Ishikawa (cell line): ENCODE data around the gene SPA17.

Experiments used
- CEBPB ChIP-seq: IDR thresholded peaks from 2 replicates; pipeline ENCODE4 v1.6.1; 2012
- CREB1 ChIP-seq: IDR thresholded peaks from 2 replicates; pipeline ENCODE4 v1.6.1; 2012; ENCODE audit warnings: low read depth
- EGR1 ChIP-seq: IDR thresholded peaks from 2 replicates; pipeline ENCODE4 v1.6.1; 2012
- EP300 ChIP-seq: IDR thresholded peaks from 2 replicates; pipeline ENCODE4 v1.6.1; 2012; ENCODE audit warnings: borderline replicate concordance
- FOXM1 ChIP-seq: IDR thresholded peaks from 2 replicates; pipeline ENCODE4 v1.6.1; 2012; ENCODE audit warnings: low read depth, borderline replicate concordance
- NFIC ChIP-seq: IDR thresholded peaks from 2 replicates; pipeline ENCODE4 v1.6.1; 2012
- RAD21 ChIP-seq: IDR thresholded peaks from 2 replicates; pipeline ENCODE4 v1.6.1; 2012; ENCODE audit warnings: low read depth
- TAF1 ChIP-seq: IDR thresholded peaks from 2 replicates; pipeline ENCODE4 v1.6.1; 2012; ENCODE audit warnings: low read depth, mild to moderate bottlenecking
- TCF12 ChIP-seq: IDR thresholded peaks from 2 replicates; pipeline ENCODE4 v1.6.1; 2012; ENCODE audit warnings: low read depth
- TEAD4 ChIP-seq: IDR thresholded peaks from 2 replicates; pipeline ENCODE4 v1.6.1; 2012
- YY1 ChIP-seq: IDR thresholded peaks from 2 replicates; pipeline ENCODE4 v1.6.1; 2012; ENCODE audit warnings: low read depth
- ZBTB7A ChIP-seq: IDR thresholded peaks from 2 replicates; pipeline ENCODE4 v1.6.1; 2012; ENCODE audit warnings: low read depth
- TF ChIP-seq, protein P1 (sequence below): IDR thresholded peaks from 2 replicates; pipeline ENCODE4 v1.6.1; 2012; ENCODE audit warnings: low read depth, mild to moderate bottlenecking
- TF ChIP-seq, protein P2 (sequence below): IDR thresholded peaks from 2 replicates; pipeline ENCODE4 v1.6.1; 2012
- TF ChIP-seq, protein P3 (sequence below): IDR thresholded peaks from 2 replicates; pipeline ENCODE4 v1.6.1; 2012

Gene SPA17

DNA sequence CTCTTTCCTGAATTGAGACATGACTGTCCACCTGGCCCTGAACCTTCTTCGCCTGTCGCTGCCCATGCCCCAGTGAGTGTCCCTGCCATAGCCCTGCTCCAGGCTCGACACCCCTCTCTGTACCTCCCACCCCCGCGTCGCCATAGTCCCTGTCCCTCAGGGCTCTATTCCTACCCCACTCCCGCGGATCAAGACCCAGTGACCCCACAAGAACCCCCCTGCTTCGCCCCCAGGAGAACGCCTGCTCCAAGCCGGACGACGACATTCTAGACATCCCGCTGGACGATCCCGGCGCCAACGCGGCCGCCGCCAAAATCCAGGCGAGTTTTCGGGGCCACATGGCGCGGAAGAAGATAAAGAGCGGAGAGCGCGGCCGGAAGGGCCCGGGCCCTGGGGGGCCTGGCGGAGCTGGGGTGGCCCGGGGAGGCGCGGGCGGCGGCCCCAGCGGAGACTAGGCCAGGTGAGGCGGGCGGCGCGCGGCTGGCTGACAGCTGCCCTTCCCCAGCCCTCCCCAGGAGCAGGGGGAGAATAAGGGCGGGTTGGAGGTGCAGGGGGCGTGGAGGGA lies 71.6 kb downstream of the SPA17 start:
- TF ChIP-seq, protein P1, sequence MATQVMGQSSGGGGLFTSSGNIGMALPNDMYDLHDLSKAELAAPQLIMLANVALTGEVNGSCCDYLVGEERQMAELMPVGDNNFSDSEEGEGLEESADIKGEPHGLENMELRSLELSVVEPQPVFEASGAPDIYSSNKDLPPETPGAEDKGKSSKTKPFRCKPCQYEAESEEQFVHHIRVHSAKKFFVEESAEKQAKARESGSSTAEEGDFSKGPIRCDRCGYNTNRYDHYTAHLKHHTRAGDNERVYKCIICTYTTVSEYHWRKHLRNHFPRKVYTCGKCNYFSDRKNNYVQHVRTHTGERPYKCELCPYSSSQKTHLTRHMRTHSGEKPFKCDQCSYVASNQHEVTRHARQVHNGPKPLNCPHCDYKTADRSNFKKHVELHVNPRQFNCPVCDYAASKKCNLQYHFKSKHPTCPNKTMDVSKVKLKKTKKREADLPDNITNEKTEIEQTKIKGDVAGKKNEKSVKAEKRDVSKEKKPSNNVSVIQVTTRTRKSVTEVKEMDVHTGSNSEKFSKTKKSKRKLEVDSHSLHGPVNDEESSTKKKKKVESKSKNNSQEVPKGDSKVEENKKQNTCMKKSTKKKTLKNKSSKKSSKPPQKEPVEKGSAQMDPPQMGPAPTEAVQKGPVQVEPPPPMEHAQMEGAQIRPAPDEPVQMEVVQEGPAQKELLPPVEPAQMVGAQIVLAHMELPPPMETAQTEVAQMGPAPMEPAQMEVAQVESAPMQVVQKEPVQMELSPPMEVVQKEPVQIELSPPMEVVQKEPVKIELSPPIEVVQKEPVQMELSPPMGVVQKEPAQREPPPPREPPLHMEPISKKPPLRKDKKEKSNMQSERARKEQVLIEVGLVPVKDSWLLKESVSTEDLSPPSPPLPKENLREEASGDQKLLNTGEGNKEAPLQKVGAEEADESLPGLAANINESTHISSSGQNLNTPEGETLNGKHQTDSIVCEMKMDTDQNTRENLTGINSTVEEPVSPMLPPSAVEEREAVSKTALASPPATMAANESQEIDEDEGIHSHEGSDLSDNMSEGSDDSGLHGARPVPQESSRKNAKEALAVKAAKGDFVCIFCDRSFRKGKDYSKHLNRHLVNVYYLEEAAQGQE: no peak
- TF ChIP-seq ZBTB7A (no peak), TCF12 (no peak), CREB1 (no peak), NFIC (no peak), TAF1 (no peak), EP300 (no peak), YY1 (no peak), TEAD4 (no peak), CEBPB (no peak), FOXM1 (no peak), EGR1 (no peak), RAD21 (no peak)
- TF ChIP-seq, protein P2, sequence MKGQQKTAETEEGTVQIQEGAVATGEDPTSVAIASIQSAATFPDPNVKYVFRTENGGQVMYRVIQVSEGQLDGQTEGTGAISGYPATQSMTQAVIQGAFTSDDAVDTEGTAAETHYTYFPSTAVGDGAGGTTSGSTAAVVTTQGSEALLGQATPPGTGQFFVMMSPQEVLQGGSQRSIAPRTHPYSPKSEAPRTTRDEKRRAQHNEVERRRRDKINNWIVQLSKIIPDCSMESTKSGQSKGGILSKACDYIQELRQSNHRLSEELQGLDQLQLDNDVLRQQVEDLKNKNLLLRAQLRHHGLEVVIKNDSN: no peak
- TF ChIP-seq, protein P3, sequence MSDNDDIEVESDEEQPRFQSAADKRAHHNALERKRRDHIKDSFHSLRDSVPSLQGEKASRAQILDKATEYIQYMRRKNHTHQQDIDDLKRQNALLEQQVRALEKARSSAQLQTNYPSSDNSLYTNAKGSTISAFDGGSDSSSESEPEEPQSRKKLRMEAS: no peak

DNA sequence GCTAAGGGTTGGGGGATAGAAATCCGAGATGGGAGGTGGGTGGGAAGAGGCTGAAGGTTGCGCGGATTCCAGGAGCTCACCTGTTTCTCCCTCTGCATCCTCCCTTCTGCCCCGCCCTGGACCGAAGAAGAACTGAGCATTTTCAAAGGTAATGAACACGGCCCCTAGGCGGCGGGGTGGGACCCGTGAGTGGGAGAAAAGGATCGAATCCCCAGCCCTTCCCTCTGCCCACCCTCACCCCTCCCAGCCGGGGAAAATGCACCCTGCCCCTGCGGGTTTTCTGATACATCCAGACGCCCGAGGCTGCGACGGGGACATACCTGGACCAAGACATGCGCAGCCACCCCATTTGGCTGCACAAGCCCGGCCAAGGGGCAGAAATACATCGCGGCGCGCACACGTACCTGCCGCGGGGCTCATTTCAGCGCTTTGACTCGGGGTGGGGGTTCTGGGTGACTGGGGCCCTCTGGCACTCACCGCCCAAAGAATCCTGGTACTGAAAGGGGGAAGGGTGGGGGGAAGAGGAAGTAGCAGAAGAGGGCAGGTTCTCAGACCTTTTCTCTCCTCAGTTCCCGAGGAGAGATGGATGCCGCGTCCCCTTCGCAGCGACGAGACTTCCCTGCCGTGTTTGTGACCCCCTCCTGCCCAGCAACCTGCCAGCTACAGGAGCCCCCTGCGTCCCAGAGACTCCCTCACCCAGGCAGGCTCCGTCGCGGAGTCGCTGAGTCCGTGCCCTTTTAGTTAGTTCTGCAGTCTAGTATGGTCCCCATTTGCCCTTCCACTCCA lies 72.3 kb downstream of the SPA17 start:
- TF ChIP-seq YY1 (no peak), TCF12 (no peak), TEAD4 (no peak), RAD21 (peak; percentile 3; the same call in 1 of the 2 replicates), EP300 (no peak), CEBPB (no peak), CREB1 (no peak), ZBTB7A (peak; percentile 21; the same call in 1 of the 2 replicates), EGR1 (no peak), TAF1 (no peak), NFIC (no peak)
- TF ChIP-seq, protein P2: no peak
- TF ChIP-seq, protein P3: no peak

DNA sequence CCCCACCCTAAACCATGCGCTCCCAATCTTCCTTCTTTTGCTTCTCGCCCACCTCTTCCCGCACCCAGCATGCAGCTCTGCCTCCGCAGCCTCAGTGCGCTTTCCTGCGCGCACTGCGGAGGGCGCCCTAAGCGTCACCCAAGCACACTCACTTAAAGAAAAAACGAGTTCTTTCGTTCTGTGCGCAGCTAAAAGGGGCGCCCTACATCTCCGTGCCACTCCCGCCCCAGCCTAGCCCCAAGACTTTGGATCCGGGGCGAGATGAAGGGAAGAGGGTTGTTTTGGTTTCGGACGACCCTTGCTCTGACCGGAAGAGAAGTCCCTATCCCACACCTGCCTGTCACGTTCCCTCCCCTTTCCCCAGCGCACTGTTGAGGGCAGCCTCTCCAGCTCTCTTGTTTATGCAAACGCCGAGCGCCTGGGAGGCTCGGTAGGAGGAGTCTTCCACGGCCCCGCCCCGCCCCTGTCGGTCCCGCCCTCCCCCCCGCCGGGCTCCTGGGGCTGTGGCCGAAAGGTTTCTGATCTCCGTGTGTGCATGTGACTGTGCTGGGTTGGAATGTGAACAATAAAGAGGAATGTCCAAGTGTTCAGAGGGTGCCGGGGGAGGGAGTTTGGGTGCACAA lies 73.0 kb downstream of the SPA17 start:
- peak; percentile 45 for TF ChIP-seq RAD21
- TF ChIP-seq EP300: no peak
- peak; percentile 48; the same call in 1 of the 2 replicates for TF ChIP-seq TAF1
- TF ChIP-seq TCF12: peak; percentile 24; the same call in 1 of the 2 replicates
- peak; percentile 28; the same call in 1 of the 2 replicates for TF ChIP-seq EGR1
- TF ChIP-seq YY1: 0 out of 2 replicates have a peak, but pooled peaks have one; percentile 49
- TF ChIP-seq TEAD4: peak; percentile 91
- TF ChIP-seq ZBTB7A: peak; percentile 68; the same call in 1 of the 2 replicates
- TF ChIP-seq CREB1: no peak
- no peak for TF ChIP-seq FOXM1
- TF ChIP-seq, protein P1: no peak
- no peak for TF ChIP-seq NFIC
- TF ChIP-seq CEBPB: no peak
- TF ChIP-seq, protein P3: no peak; the same call in none of the 2 replicates
- TF ChIP-seq, protein P2: peak; percentile 73
